ENCODE measurements around the gene SPRY1. TPM values are rescaled to one million over a fixed set of nuclear protein-coding genes. Genes with fewer than 3 reads are reported as not detected.

The SPRY1 gene
- total RNA-seq, 1 donor from 2014 or later: 4.8 TPM

DNA sequence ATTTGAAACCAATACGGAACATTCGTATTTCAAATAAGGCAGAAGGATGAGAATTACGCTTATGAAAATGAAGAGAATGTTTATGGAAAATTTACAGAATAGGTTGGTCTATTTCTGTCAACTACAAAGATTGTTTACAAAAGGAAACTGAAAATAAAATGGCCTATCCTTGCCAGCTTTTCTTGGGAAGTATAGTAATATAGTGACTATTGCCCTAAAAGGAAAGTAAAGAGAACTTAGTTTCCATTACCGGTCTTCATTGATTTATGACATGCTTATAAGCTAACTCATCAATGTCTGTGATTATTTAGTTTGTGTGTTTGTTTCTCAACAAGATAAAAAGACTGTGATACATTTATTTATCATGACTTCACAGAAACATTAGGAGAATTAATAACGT is 2.9 kb upstream of the SPRY1 start:
- TF ChIP-seq, protein P1, sequence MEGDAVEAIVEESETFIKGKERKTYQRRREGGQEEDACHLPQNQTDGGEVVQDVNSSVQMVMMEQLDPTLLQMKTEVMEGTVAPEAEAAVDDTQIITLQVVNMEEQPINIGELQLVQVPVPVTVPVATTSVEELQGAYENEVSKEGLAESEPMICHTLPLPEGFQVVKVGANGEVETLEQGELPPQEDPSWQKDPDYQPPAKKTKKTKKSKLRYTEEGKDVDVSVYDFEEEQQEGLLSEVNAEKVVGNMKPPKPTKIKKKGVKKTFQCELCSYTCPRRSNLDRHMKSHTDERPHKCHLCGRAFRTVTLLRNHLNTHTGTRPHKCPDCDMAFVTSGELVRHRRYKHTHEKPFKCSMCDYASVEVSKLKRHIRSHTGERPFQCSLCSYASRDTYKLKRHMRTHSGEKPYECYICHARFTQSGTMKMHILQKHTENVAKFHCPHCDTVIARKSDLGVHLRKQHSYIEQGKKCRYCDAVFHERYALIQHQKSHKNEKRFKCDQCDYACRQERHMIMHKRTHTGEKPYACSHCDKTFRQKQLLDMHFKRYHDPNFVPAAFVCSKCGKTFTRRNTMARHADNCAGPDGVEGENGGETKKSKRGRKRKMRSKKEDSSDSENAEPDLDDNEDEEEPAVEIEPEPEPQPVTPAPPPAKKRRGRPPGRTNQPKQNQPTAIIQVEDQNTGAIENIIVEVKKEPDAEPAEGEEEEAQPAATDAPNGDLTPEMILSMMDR (IDR thresholded peaks at IDR 0.05; ENCODE audit: insufficient read depth, low read length, poor library complexity, severe bottlenecking): no peak
- Histone ChIP-seq H3K36me3 (ENCODE audit: control insufficient read depth, insufficient read depth, low read length) (no peaks in the 10 kb centered on the region), H3K4me3 (ENCODE audit: low read depth, low read length) (no peak overlapping the region), H3K27me3 (ENCODE audit: control insufficient read depth, insufficient read depth, low read length) (no peaks in the 10 kb centered on the region)
- DNase-seq (ENCODE audit: low read depth): no peak

DNA sequence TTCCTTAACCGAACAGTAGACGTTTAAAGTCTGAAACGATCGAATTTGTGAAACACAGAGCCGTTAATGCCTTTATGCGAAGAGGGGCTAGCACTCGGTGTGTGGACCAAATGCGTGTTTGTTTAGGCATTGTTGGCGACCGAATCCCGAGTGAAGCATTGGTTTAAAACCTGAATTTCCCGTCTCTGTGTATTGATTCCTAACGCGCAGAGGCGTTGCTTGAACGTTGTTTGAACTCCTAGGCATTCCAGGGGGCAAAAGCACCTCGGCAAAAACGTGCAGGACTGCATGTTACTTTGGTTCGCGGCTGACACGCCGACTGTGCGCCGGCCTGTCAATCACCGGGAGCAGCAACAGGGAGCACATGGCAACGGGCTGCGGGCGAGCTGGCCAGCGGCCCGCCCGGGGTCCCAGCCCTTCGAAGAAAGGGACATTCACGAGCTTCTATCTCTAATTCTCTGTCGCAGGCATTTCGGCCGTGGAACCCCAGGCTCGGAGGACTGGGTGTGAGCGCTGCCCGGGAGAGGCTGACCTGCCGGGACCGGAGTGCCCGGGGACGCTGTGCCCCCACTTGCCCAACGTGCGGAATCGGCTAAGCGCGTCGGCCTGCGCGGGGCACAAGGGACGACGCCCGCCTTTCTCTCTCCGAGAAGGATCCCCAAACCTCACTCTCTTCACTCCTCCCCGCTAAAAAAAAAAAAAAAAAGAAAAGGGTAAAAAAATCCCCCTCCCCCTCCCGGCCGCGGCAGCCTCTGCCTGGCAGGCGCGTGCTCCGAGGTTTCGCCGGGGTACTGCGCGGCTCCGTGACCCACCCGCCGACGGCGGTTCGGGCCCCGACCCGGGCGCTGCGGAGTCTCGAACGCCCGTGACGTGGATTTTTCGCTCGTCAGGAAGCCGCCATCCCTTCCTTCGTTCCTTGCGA is 810 bp downstream of the SPRY1 start:
- DNase-seq (ENCODE audit: low read depth): no peak

DNA sequence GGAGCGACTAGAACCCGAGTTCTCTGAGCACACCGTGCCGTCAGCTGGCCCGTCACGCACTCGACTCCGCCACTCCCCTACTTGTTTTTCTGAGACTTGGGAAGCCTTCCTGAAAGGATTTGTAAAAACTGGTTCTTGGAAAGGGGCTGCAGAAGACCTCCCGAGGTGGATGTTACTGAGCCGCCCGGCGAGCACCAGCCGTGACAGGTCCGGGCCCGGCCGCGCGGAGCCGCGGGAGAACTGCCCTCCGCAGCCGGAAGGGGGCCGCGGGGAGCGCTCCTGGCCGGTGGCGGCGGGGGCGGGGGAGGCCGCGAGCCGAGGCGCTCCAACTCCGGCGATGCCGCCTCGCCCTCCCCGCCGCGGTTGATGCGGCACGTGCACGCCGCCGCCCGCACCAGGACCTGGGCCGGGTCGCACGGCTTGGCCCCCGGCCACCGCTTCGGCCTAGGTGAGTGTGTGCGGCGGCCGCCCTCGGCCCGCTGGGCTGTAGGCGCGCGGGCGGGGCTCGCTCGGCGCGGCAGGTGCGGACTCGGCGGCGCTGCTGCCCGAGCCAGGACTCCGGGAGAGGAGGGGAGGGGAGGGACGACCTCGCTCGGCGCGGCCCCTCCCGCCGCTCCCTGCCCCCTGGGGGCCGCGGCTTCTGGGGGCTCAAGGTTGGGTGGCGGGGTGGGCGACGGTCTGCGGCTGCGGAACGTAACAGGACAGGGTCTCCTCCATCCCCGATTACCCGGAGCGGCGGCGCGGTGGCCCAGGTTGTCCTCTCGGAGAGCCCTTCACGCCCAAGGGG is 1.7 kb downstream of the SPRY1 start:
- TF ChIP-seq, protein P1 (IDR thresholded peaks at IDR 0.05; ENCODE audit: insufficient read depth, low read length, poor library complexity, severe bottlenecking): peak; percentile 5
- no peaks in the 10 kb centered on the region for H3K27me3 ChIP-seq (ENCODE audit: control insufficient read depth, insufficient read depth, low read length)
- peak overlapping the region; percentile 58 for H3K4me3 ChIP-seq (ENCODE audit: low read depth, low read length)
- DNase-seq (ENCODE audit: low read depth): no peak
- peaks cover 2% of the 10 kb centered on the region for H3K36me3 ChIP-seq (ENCODE audit: control insufficient read depth, insufficient read depth, low read length)

More for the DNA sequence above, 810 bp downstream of the SPRY1 start:
- Histone ChIP-seq H3K36me3 (ENCODE audit: control insufficient read depth, insufficient read depth, low read length) (peaks cover 2% of the 10 kb centered on the region), H3K4me3 (ENCODE audit: low read depth, low read length) (peak overlapping the region; percentile 58), H3K27me3 (ENCODE audit: control insufficient read depth, insufficient read depth, low read length) (no peaks in the 10 kb centered on the region)
- TF ChIP-seq, protein P1 (IDR thresholded peaks at IDR 0.05; ENCODE audit: insufficient read depth, low read length, poor library complexity, severe bottlenecking): no peak

DNA sequence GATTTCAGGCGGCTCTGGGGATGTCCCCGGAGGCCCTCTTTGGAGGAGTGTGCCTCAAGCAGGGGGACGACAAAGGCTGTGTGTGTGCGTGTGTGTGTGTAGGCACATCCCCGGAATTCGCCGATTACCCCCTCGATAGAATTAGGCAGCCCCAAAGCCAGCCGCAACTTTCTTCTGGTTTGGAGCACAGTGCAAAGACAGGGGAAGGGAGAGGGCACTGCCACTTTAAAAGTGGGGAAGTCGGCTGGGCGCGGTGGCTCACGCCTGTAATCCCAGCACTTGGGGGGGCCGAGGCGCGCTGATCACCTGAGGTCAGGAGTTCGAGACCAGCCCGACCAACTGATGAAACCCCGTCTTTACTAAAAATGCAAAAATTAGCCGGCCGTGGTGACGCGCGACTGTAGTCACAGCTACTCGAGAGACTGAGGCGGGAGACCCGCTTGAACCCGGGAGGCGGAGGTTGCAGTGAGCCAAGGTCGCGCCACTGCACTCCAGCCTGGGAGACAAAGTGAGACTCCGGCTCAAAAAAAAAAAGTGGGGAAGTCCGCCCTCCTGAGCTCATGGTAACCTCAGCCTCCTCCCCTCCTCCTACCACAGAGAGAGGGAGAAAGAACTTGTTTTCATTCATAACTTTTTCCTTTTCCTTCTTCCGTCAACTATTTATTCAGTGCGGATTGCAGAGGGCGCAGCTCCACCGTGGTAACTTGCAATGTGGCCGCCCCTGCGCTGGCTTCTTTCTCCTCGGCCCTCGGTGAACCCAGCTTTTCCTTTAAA is 2.4 kb downstream of the SPRY1 start:
- Histone ChIP-seq H3K27me3 (ENCODE audit: control insufficient read depth, insufficient read depth, low read length) (no peaks in the 10 kb centered on the region), H3K4me3 (ENCODE audit: low read depth, low read length) (peak overlapping the region; percentile 58), H3K36me3 (ENCODE audit: control insufficient read depth, insufficient read depth, low read length) (peaks cover 2% of the 10 kb centered on the region)
- TF ChIP-seq, protein P1 (IDR thresholded peaks at IDR 0.05; ENCODE audit: insufficient read depth, low read length, poor library complexity, severe bottlenecking): no peak
- DNase-seq (ENCODE audit: low read depth): no peak

DNA sequence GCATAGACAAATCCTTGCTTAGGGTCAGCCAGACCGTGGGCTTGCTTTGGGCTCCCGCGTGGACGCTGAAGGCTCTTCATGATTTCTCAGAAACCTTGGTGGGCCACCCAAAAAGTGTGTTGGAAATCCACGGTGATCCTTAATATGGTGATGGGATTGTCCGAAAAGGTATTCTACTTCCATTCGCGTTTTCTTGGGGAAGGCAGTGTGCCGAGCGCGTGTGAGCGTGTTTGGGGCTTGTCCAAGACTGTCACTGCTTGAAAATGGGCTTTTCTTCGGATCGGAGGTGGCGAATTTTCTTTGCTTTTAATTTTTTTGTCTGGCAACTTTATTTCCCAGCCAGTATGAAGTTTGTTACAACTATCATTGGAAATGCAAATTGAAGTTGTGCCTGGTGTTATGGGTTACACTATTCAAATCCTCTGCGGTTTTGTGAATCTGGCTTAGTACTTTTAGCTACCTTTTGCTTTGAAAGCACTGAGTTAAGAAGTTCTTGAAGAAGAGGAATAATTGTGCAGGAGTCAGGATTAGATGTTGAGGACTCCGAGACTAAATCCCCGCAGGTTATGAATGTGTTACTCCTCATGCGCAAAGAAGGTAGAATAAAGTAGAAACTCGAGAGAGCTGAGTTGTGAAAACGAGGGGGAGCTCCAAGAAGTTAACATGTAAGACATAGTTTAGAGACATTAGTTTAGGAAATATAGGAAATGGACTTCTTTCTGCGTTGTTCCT is 3.2 kb downstream of the SPRY1 start:
- H3K27me3 ChIP-seq (ENCODE audit: control insufficient read depth, insufficient read depth, low read length): no peaks in the 10 kb centered on the region
- peak overlapping the region; percentile 58 for H3K4me3 ChIP-seq (ENCODE audit: low read depth, low read length)
- DNase-seq (ENCODE audit: low read depth): no peak
- H3K36me3 ChIP-seq (ENCODE audit: control insufficient read depth, insufficient read depth, low read length): peaks cover 2% of the 10 kb centered on the region
- TF ChIP-seq, protein P1 (IDR thresholded peaks at IDR 0.05; ENCODE audit: insufficient read depth, low read length, poor library complexity, severe bottlenecking): no peak

Data from kidney epithelial cell (primary cell).